ENCODE measurements around the gene CHM.
"Not testable (repeated sequence)": the region's sequence is repeated elsewhere in the genome, so short reads cannot be mapped to it uniquely, and the experiment has no call there.

Gene CHM

GRCh38 chrX:86047174-86047935 is at the start of gene CHM:
Gene CHM (minus strand): TSS chrX:86047558. CDS start chrX:86047532, 26 bp downstream.
- DNase-seq: peak; percentile 48

- no peak for DNase-seq
These were observed 31.3 kb upstream of the CHM start for GRCh38 chrX:86078650-86079049.

- no peak for DNase-seq
These were observed 19.6 kb upstream of the CHM start for GRCh38 chrX:86066998-86067397.

GRCh38 chrX:86061407-86061806 is 14.0 kb upstream of the CHM start:
- DNase-seq: no peak

- DNase-seq: no peak
These were observed 4.4 kb upstream of the CHM start for GRCh38 chrX:86051741-86052140.

- DNase-seq: no peak
These were observed 550 bp upstream of the CHM start for GRCh38 chrX:86047936-86048280.

GRCh38 chrX:86044216-86044615 is 3.1 kb downstream of the CHM start:
- no peak for DNase-seq

GRCh38 chrX:86039625-86040568 is 7.5 kb downstream of the CHM start:
- no peak for DNase-seq

- DNase-seq: no peak
These were observed 14.0 kb downstream of the CHM start for GRCh38 chrX:86033385-86033784.

GRCh38 chrX:86028681-86029080 is 18.7 kb downstream of the CHM start:
- no peak for DNase-seq

GRCh38 chrX:86023811-86024210 is 23.5 kb downstream of the CHM start:
- no peak for DNase-seq

GRCh38 chrX:86021652-86022289 is 25.6 kb downstream of the CHM start:
- no peak for DNase-seq

- DNase-seq: no peak
These were observed 31.2 kb downstream of the CHM start for GRCh38 chrX:86016139-86016538.

- peak; percentile 35 for DNase-seq
These were observed 32.4 kb downstream of the CHM start for GRCh38 chrX:86014959-86015358.

GRCh38 chrX:86014421-86014820 is 32.9 kb downstream of the CHM start:
- no peak for DNase-seq

GRCh38 chrX:86013792-86014191 is 33.6 kb downstream of the CHM start:
- no peak for DNase-seq

- no peak for DNase-seq
These were observed 35.2 kb downstream of the CHM start for GRCh38 chrX:86012188-86012587.

- not testable (repeated sequence) for DNase-seq
These were observed 37.6 kb downstream of the CHM start for GRCh38 chrX:86009803-86010202.

GRCh38 chrX:86007891-86008290 is 39.5 kb downstream of the CHM start:
- not testable (repeated sequence) for DNase-seq

- no peak for DNase-seq
These were observed 45.1 kb downstream of the CHM start for GRCh38 chrX:86002076-86002896.

GRCh38 chrX:85998954-85999353 is 48.4 kb downstream of the CHM start:
- no peak for DNase-seq

GRCh38 chrX:85996555-85996954 is 50.8 kb downstream of the CHM start:
- DNase-seq: no peak

- DNase-seq: no peak
These were observed 51.7 kb downstream of the CHM start for GRCh38 chrX:85995641-85996040.
